ENCODE results near the gene ITGAV. TPM values are rescaled to one million over a fixed set of nuclear protein-coding genes. Genes with fewer than 3 reads are reported as not detected.

The ITGAV gene
- total RNA-seq, 1 donor, result 311 TPM

GRCh38 chr2:186590759-186591505 lies 1.1 kb downstream of the ITGAV start:
- H2AFZ ChIP-seq (ENCODE audit: low read length), result peak overlapping the region; percentile 44
- no peaks in the 10 kb centered on the region for H3K36me3 ChIP-seq (ENCODE audit: insufficient read depth, low read length)
- peaks cover 67% of the 10 kb centered on the region for H3K79me2 ChIP-seq (ENCODE audit: insufficient read depth, low read length)
- no peaks in the 10 kb centered on the region for H3K9me3 ChIP-seq (ENCODE audit: low read depth, low read length)
- peak overlapping the region; percentile 92 for H3K27ac ChIP-seq (ENCODE audit: low read depth, low read length)
- H3K4me3 ChIP-seq (ENCODE audit: insufficient read depth, low read length), result peak overlapping the region; percentile 93
- TF ChIP-seq, protein P1, sequence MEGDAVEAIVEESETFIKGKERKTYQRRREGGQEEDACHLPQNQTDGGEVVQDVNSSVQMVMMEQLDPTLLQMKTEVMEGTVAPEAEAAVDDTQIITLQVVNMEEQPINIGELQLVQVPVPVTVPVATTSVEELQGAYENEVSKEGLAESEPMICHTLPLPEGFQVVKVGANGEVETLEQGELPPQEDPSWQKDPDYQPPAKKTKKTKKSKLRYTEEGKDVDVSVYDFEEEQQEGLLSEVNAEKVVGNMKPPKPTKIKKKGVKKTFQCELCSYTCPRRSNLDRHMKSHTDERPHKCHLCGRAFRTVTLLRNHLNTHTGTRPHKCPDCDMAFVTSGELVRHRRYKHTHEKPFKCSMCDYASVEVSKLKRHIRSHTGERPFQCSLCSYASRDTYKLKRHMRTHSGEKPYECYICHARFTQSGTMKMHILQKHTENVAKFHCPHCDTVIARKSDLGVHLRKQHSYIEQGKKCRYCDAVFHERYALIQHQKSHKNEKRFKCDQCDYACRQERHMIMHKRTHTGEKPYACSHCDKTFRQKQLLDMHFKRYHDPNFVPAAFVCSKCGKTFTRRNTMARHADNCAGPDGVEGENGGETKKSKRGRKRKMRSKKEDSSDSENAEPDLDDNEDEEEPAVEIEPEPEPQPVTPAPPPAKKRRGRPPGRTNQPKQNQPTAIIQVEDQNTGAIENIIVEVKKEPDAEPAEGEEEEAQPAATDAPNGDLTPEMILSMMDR (IDR thresholded peaks at IDR 0.05; ENCODE audit: extremely low read depth, low read depth, low read length), result no peak
- DNase-seq (ENCODE audit: insufficient read length, low spot score, missing footprints), result peak; percentile 79
- peaks cover 32% of the 10 kb centered on the region for H4K20me1 ChIP-seq (ENCODE audit: insufficient read depth, low read length)
- peaks cover 33% of the 10 kb centered on the region for H3K4me1 ChIP-seq (ENCODE audit: insufficient read depth, low read length)
- H3K27me3 ChIP-seq (ENCODE audit: insufficient read depth, low read length), result no peaks in the 10 kb centered on the region
- H3K4me2 ChIP-seq (ENCODE audit: insufficient read depth, low read length), result peak overlapping the region; percentile 96

GRCh38 chr2:186591506-186591890 lies 1.6 kb downstream of the ITGAV start:
- peaks cover 33% of the 10 kb centered on the region for H3K4me1 ChIP-seq (ENCODE audit: insufficient read depth, low read length)
- peaks cover 72% of the 10 kb centered on the region for H3K79me2 ChIP-seq (ENCODE audit: insufficient read depth, low read length)
- TF ChIP-seq, protein P1 (IDR thresholded peaks at IDR 0.05; ENCODE audit: extremely low read depth, low read depth, low read length), result no peak

GRCh38 chr2:186592137-186592875 lies 2.5 kb downstream of the ITGAV start:
- no peak for DNase-seq (ENCODE audit: insufficient read length, low spot score, missing footprints)
- Histone ChIP-seq H4K20me1 (ENCODE audit: insufficient read depth, low read length) (peaks cover 33% of the 10 kb centered on the region), H3K36me3 (ENCODE audit: insufficient read depth, low read length) (no peaks in the 10 kb centered on the region), H3K27me3 (ENCODE audit: insufficient read depth, low read length) (no peaks in the 10 kb centered on the region), H3K4me1 (ENCODE audit: insufficient read depth, low read length) (peaks cover 33% of the 10 kb centered on the region), H3K4me2 (ENCODE audit: insufficient read depth, low read length) (peak overlapping the region; percentile 96), H3K9me3 (ENCODE audit: low read depth, low read length) (no peaks in the 10 kb centered on the region), H3K27ac (ENCODE audit: low read depth, low read length) (peak overlapping the region; percentile 92), H2AFZ (ENCODE audit: low read length) (no peak overlapping the region), H3K79me2 (ENCODE audit: insufficient read depth, low read length) (peaks cover 80% of the 10 kb centered on the region), H3K4me3 (ENCODE audit: insufficient read depth, low read length) (peak overlapping the region; percentile 93)
- TF ChIP-seq, protein P1 (IDR thresholded peaks at IDR 0.05; ENCODE audit: extremely low read depth, low read depth, low read length), result no peak

More at GRCh38 chr2:186591506-186591890, 1.6 kb downstream of the ITGAV start:
- Histone ChIP-seq H3K27me3 (ENCODE audit: insufficient read depth, low read length) (no peaks in the 10 kb centered on the region), H3K36me3 (ENCODE audit: insufficient read depth, low read length) (no peaks in the 10 kb centered on the region), H2AFZ (ENCODE audit: low read length) (peak overlapping the region; percentile 44), H3K4me3 (ENCODE audit: insufficient read depth, low read length) (peak overlapping the region; percentile 93), H3K4me2 (ENCODE audit: insufficient read depth, low read length) (peak overlapping the region; percentile 96), H3K9me3 (ENCODE audit: low read depth, low read length) (no peaks in the 10 kb centered on the region), H4K20me1 (ENCODE audit: insufficient read depth, low read length) (peaks cover 32% of the 10 kb centered on the region), H3K27ac (ENCODE audit: low read depth, low read length) (peak overlapping the region; percentile 92)
- DNase-seq (ENCODE audit: insufficient read length, low spot score, missing footprints), result no peak

DNA sequence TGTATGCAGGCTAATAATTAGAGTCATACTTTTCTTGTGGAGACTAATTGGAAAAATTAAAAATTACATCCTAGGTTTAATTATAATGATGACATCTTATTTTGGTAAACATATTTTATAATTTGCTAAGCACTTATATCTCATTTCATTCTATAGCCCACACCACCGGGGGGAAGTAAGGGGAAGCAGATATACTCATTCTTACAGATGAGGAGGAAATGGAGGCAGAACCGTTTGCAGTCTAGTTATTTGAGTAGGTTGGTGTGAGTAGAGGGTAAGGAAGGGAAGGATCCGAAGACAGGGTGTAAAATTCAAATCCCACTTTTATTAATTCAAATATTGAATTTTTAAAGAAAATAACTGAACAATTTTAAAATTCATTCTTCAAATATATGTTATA lies 3.7 kb downstream of the ITGAV start:
- TF ChIP-seq, protein P1 (IDR thresholded peaks at IDR 0.05; ENCODE audit: extremely low read depth, low read depth, low read length), result no peak

More for the DNA sequence above, 3.7 kb downstream of the ITGAV start:
- Histone ChIP-seq H3K36me3 (ENCODE audit: insufficient read depth, low read length) (no peaks in the 10 kb centered on the region), H3K4me3 (ENCODE audit: insufficient read depth, low read length) (no peak overlapping the region), H3K4me2 (ENCODE audit: insufficient read depth, low read length) (peak overlapping the region; percentile 36), H3K27ac (ENCODE audit: low read depth, low read length) (no peak overlapping the region), H3K79me2 (ENCODE audit: insufficient read depth, low read length) (peaks cover 91% of the 10 kb centered on the region), H3K4me1 (ENCODE audit: insufficient read depth, low read length) (peaks cover 37% of the 10 kb centered on the region), H4K20me1 (ENCODE audit: insufficient read depth, low read length) (peaks cover 40% of the 10 kb centered on the region), H2AFZ (ENCODE audit: low read length) (no peak overlapping the region), H3K27me3 (ENCODE audit: insufficient read depth, low read length) (no peaks in the 10 kb centered on the region), H3K9me3 (ENCODE audit: low read depth, low read length) (no peaks in the 10 kb centered on the region)
- no peak for DNase-seq (ENCODE audit: insufficient read length, low spot score, missing footprints)

Measured in osteoblast (primary cell).